Superior temporal gyrus (tissue), 1 donor: Measurements from ENCODE around the gene ENTPD6.
A peak's percentile ranks its signal among the peaks of the same experiment; 100 is the strongest.

Experiments used
- DNase-seq: peaks from one replicate; pipeline ENCODE4 v3.0.0-alpha.2; 2016; ENCODE audit errors: extremely low spot score

Gene ENTPD6

DNA sequence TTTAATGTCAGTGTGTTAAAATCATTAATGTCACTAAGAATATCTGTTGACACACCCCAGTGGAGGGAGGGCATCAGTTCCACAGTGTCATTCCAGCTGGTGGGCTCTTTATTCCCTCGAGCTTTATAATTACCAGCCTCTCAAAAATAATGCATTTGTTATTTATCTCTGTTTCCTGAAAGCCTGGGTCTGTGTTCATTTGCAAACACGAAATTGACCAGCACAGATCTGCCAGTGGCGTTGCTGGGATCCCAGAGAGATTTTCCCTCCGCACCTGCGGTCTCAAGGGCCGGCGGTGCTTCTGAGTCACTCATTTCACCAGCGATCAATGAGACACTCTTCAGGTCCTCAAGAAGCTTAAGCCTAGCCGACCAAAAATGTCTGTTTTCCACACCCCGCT, 46.7 kb downstream of the ENTPD6 start:
- no peak for DNase-seq

DNA sequence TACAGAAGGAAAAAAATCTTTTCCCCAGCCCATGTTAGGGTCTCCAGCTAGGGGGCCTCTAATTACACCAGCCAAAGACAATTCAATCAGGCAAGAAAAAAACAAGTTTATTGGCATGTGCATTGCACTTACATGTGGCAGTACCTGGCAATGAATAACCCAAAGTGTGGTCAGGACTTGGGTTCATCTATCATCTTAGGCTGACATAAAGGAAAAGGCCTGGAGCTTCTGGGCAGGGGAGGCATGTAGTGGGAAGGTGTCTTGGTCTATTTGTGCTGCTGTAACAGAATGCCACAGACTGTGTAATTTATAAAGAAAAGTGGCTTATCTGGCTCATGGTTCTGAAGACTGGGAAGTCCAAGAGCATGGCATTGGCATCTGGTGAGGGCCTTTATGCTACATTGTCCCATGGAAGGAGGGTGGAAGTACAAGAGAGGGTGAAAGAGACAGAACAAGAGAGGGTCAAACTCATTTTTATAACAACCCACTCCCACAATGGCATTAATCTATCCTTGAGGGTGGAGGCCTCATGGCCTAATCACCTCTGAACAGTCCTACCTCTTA, 48.0 kb downstream of the ENTPD6 start:
- no peak for DNase-seq

DNA sequence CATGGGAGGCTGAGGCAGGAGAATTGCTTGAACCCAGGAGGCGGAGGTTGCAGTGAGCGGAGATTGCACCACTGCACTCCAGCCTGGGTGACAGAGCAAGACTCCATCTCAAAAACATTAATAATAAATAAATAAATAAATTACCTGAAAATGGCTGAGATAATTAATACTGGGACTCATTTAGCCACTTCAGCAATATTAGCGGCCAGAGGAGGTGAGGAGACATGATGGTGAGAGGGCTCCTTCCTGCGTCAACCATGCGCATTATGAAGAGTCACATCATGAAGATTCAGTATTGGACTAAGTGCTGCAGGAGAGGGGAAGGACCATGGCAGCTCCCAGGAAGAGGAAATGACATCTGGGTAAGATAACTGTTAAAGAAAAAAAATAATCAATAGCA, 49.5 kb downstream of the ENTPD6 start:
- DNase-seq: no peak

DNA sequence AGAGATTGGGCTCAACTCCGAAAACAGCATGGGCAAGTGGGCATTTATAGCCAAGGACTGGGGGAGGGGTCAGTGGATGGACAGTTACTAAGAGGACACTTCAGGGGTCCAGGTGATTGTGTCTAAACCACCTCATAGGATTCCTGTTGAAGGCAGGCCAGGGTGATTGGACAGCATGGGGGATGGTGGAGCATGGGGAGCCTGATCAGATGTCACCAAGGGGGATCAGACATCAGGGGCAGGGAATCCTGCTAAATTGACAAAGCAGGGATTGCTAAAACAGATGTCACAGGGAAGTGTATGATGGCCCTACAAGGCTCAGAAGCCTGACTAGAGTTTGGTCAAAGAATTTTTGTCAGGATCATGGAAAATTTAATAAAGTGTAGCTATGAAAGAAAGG, 49.9 kb downstream of the ENTPD6 start:
- DNase-seq: no peak

DNA sequence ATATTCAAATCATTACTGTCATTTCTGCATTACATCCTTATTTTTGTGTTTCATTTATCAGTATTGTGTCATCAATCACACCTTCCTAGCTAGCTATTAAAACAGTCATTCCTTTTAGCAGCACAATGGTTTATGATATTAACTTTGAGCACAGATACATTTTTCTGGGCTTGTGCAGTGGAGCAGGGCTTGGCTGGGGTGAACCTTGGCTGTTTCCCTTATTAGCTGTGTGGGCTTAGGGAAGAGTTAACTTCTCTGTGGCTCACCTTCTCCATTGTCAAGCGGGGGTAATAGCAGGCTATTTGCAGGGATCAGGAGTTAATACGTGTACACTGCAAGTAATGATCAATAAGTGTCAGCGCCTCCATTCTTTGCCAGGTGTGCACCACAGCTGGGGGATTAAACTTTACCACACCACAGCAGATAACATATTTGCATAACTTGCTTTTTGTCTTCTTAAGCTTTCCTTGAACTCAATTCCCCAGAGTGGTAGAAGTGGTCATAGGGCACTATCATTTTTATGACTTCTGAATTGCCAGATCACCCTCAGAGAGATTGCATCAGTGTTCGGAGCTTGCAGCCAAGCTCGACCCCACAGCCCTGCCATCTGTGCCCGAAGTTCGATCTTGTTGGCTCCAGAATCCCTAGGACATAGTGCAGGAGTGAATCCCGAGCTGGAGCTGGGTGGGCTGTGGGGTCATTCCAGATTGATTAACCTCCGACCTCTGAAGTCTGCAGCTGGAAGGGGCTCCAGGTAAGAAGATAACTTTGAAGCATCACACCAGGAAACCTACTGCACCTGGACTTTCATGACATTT, 50.9 kb downstream of the ENTPD6 start:
- DNase-seq: no peak

DNA sequence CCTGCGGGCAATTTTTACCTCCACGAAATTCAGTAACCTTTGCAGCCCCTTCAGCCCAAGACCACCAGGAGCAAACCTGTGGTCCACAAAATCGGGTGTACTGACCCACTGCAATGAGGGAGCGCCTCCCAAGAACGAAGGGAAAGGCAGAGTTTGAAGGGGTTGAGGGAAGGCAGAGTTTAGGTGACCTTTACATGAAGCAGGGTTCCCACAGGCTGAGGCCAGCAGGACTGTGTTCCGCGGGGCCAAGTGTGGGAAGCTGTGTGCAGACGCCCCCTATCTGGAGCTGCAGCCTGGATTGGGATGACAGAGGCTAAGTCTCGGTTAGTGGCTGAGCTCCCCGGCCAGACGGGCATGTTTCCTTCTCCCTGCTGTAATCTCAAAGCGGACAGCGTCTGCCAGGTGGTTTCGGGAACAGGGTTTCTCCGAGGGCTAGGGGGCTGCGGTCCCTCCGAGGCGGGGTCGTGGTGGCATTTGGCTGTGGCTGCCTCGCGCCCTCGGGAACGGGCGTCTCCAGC, 51.5 kb downstream of the ENTPD6 start:
- DNase-seq: peak; percentile 70

DNA sequence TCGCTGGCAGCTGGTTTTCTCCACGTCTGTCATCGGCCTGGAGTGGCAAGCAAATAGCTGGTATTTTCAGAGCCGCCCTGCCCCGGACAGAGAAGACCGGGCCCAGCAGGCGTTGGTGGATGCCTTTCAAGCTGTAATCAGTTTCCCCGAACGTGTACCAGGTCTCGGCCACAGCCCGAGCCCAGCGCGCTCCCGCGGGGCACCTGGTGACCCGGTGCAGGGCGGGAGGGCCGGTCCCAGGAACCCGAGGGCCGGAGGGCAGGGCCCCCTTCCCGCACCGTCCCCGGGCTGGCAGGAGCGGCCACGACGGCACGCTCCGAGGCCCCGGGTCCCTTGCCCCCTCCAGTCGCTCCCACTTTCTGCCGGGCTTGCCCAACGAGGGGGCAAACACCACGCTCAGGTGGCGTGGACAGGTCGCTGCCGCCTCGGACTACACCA, 52.0 kb downstream of the ENTPD6 start:
- no peak for DNase-seq

DNA sequence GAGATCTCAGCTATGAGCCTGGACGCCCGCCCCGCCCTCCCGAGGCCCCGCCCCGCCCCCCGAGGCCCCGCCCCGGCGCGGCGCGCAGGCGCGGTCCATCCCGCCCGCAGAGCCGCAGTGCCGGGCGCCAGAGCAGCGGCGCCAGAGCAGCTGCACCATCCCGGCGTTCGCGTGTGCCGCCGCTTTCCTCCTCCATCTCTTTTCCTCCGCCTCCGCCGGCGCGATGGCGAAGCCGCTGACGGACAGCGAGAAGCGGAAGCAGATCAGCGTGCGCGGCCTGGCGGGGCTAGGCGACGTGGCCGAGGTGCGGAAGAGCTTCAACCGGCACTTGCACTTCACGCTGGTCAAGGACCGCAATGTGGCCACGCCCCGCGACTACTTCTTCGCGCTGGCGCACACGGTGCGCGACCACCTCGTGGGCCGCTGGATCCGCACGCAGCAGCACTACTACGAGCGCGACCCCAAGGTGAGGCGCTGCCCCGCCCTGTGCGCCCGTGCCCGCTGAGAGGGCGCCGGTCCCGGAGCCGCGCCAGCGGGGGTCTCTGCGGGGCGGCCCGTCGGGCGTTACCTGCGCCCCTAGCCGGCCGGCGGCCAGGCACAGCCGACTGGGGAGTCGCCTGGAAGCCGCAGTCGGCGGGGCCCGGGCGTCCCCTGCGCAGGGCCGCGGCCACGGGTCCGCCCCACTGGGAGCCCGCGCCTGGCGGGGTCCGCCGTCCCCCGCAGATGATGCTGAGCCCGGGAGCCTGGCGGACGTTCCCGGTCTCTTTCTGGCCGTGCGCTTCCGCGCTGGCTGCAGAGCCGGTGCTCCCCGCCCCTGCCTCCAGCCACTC, 52.7 kb downstream of the ENTPD6 start, which contains the start of gene PYGB:
Gene PYGB, plus strand, starts transcription at position 130 of the 830 bp plus-strand sequence. Its CDS starts 94 bp downstream, at position 224.
- peak; percentile 82 for DNase-seq

DNA sequence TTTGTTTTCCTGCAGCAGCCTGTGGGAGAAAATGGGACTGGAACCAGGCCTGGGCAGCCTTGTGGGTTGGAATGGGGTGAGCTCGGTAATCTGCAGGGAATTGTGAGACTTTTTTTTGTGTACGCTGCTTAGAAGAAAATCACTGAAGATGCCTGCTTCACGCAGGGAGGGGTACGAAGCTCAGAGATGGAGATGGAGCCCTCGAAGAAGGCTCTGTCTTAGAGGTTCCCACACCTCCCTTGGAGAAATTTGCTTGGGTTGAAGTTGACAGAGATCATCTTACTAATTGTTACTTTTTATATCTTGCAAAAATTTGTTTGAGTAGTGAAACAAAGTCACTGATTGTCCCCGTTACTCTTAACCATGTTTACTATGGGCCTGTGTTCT, 53.3 kb downstream of the ENTPD6 start:
- peak; percentile 65 for DNase-seq

DNA sequence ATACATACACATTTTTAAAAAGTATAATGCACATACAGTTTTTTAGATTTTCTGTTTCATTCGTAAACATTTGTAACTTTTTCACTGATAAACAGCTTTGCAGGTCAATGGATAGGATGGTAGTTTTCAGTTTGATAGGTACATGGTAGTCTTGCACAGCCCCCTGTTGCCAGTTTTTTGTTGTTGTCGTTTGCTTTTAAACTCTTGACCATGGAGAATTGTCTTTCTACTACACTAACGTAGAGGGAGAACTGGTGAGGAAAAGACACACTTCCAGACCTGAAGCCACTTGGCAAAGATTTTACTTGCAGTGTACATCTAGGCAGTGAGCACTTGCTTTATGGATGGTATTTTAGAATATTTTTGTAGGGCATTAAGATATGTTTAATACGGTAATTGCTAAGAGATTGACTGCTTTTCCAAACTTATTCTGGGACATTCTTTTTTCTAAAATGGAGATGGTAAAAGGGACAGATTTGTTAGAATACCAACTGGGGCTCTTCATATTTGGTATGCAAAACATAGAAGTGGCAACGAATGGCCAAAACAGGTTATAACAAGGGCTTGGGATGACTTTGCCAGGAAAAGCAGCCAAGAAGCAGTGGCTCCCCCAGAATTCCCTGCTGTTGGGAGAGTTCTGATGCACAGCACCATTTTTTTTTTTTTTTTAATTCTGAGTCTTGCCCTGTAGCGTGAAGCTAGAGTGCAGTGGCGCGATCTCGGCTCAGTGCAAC, 53.9 kb downstream of the ENTPD6 start:
- peak; percentile 67 for DNase-seq

DNA sequence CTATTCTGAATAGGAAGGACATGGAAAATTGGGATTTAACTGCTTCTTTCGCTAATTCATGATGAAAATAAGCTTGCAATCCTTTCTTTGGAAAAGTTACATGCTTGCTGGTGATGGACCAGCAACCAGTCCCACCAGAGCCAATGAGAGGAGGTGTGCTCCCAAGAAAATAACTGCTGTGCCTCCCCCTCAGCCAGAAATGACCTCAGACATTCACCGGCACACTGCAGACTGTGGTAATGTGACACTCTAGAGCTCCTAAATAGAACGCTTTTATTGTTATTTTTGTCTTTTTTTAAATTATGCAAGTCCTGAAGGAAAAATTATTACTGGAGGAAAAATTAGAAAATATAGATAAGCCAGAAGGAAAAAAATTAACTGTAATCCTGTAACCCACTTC, 55.0 kb downstream of the ENTPD6 start:
- DNase-seq: peak; percentile 12

DNA sequence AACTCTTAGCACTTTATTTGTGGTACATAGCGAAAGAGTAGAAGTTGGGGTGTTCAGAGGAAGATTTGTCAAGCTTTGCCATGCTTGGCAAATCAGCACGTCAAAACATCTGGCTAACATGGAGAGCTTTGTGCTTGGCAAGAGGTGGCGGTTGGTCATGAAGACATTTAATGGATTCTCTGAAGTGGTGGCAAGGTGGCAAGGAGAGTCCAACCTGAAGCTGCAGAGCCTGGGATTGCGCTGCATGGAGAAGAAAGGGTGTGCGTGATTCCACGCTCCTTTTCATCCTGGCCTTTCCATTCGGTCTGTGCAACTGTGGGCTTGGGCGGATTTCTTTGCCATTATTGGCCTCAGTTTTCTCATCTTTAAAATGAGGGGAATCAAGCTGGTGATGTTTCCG, 55.5 kb downstream of the ENTPD6 start:
- DNase-seq: no peak

DNA sequence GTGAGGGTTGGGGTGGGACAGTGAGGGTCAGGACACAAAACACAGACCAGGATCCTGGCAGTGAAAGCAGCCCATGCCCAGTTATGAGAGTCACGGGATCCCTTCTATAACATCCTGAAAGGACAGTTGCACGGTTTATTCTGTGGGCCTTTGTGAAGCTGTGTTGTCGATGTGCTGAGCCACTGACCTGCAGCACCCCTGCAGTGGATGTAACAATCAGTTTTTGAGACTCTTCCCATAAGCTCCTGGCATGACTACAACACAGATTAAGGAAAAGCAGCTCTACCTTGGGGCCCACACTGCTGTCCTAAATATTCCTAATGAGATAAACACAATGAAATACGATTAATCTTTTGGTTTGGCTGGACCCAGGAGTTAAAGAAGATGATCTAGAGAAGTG, 56.0 kb downstream of the ENTPD6 start:
- DNase-seq: peak; percentile 52

DNA sequence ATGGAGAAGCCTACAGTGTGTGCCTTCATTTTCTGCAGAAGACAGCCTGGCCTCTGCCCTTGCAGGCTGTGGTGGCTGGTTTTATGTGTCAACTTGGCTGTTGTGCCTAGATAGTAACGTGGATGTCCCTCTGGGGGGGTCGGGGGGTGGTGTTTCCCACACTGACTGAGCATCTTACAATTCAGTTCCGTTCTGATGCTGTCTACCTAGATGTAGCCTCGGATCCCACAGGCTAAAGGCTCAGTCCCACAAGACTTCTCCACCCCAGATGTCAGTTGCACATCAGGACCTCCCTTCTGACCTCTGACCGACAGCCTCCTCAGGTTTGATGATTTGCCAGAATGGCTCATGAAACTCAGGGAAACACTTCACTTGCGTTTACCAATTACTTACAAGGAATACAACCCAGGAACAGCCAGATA, 56.7 kb downstream of the ENTPD6 start:
- no peak for DNase-seq

DNA sequence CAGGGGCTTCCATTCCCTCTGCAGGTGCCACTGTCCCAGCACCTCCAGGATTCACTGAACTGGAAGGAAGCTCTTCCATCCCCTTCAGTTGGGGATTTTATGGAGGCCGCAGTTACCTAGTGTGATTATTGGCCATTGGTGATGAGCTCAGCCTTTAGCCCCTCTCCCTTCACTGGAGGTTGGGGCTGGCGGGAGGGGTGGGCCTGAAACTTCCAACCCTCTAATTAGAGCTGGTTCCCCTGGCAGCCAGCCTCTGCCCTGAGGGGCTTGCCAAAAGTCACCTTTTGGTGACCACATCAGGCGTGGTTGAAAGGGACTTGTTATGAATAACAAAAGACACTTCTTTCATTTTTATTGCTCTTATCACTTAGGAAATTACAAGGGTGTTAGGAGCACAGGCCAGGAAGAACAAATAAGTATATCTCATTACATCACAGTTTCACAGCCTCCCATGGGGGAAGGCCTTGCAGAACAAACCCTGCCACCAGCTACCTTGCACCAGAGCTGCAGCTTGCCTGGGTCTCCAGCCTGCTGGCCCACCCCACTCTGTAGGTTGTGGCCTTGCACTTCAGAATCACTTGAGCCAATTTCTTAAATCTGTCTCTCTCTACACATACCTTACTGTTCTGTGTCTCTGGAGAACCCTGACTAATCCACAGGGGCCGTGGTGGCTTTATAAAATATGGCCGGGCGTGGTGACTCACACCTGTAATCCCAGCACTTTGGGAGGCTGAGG, 57.3 kb downstream of the ENTPD6 start:
- no peak for DNase-seq

DNA sequence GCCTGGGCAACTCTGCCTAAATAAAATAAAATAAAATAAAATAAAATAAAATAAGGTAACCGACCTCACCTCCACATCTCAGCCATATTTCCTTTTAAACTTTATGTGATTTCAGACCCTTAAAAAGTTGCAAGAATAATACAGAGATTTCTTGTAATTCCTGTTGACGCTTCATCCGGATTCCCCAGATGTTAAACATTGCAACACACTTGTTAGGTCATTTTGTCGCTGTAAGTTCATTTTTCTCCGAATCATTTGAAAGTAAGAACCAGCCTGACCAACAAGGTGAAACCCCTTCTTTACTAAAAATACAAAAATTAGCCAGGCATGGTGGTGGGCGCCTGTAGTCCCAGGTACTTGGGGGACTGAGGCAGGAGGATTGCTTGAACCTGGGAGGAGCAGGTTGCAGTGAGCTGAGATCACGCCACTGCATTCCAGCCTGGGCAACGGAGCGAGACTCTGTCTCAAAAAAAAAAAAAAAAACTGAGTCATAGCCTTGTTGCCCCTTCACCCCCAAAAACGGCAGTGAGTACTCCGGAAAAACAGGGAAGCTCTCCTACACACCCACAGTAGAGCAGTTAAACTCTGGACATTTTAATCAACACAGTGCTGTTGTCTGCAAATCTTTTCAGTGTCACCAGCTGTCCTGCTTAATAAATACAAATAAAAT, 58.2 kb downstream of the ENTPD6 start:
- no peak for DNase-seq

DNA sequence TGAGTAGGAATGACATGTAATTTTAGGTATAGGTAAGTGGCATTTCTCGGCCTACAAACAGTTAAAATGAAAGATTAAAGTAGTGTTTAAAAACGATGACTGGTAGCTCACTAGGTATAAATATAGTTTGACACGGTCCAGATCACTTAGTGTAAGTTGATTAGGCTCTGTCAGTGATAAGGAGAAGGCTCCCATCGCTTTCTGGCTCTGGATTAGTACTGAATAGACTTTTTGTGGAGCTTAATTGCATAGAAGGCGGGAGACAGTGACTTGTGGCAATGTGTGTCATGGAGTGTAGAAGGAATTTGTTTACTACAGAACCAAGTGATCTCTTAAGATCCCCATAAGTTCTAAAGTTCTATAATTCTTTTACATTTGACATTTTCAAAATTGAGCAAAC, 59.1 kb downstream of the ENTPD6 start:
- peak; percentile 49 for DNase-seq

DNA sequence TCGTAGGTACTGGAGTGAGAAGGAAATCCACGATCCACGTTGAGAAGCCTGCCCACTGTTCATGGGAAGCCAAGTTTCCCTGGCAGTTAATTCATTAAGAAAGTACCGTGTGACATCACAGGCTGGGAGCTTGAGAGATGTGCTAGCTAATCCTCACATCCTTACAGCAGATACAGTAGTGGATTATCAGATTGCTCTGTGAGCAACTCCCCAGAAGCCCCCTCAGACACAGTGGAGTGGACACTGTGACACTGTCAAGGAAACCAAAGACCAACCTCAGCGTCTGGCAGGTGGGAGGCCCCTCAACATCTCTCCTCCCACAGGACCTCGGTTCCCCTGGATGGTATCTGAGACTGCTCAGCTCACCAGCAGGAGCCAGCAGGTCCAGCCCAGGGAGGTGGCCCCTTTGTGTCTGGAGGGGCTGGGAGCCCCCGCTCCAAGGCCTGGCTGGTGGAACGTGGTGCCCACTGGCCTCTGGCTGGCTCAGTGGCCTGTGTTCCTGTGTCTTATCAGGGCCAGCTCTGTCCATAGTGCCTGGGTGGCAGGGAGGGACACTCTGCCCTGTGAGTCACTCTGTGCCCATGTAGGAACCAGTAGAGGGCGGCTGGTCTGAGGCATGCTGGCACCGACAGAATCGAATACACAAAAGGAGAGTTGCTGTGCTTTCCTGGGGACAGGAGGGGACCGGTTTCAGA, 59.6 kb downstream of the ENTPD6 start:
- DNase-seq: peak; percentile 65

DNA sequence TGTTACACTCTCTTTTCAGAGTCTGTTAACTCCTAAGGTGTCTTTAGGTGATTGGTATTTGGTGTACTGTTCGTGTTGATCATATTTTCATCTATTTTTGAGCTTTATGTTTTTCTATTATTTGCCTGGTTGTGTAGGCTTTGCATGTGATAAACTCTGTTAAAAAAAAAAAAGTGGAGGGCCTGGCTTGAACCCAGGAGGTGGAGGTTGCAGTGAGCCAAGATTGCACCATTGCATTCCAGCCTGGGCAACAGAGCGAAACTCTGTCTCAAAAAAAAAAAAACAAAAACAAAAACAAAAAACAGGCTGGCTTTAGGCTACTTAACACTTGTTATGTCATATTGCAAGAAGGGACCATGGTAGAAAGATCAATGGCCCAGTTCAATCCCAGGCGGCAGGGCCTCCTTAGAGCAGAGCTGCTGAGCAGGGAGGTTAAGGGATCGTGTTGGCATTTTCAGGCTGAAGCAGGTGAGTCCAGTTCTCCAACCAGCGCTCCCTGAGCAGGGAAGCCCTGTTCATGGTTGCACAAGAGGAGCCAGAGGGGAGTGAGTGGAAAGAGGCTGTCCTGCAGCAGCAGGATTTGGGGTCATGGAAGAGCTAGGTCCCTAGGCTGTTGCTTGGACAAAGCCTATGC, 60.8 kb downstream of the ENTPD6 start:
- DNase-seq: no peak
